ENCODE results near the gene MAP4. TPM values are rescaled to one million over a fixed set of nuclear protein-coding genes. Genes with fewer than 3 reads are reported as not detected.

The MAP4 gene
- total RNA-seq, 4 donors from 2014 or later, result 239 to 338 (median 284) TPM

DNA sequence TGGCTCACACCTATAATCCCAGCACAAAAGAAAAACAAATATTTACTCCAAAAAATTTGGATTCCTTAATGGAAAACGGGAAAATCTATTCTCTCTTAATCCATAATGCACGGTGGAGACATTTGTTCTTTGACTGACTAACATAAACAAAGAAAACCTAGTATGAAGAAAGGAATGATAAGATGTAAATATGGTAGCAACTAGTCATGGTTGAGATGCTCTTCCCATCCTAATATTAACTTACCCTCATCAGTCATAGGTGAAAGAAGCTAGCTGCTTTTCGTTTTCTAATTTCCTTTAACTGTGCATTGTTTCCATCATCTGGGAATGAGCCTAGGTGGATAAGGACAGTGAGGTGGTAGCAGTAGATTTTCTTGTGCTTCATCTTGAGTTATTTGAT is 22.0 kb downstream of the MAP4 start:
- Histone ChIP-seq H3K27ac (replicated peaks in 1 of 4) (no peak overlapping the region), H3K27me3 (no peaks in the 10 kb centered on the region), H3K4me3 (no peak overlapping the region), H3K4me1 (peaks cover 40 to 57% (median 45%) of the 10 kb centered on the region in 4 donors), H3K36me3 (peaks cover 0 to 37% (median 14%) of the 10 kb centered on the region in 4 donors), H3K9me3 (no peaks in the 10 kb centered on the region)
- intact Hi-C loops (cut with DNase I), result loop anchor here (5.0 kb wide), 2 partner anchors 157 to 158 kb away; no protein-coding TSS in a partner anchor
- WGBS, result 57% methylated on average over 3 of the region's 3 CpGs
- TF ChIP-seq POLR2AphosphoS5 (IDR thresholded peaks at IDR 0.05) (no peak), CTCF (IDR thresholded peaks at IDR 0.05) (no peak), POLR2A (IDR thresholded peaks at IDR 0.05; ENCODE audit: low read depth) (no peak), EP300 (IDR thresholded peaks at IDR 0.05) (no peak)
- DNase-seq (ENCODE audit: extremely low spot score), result no peak

DNA sequence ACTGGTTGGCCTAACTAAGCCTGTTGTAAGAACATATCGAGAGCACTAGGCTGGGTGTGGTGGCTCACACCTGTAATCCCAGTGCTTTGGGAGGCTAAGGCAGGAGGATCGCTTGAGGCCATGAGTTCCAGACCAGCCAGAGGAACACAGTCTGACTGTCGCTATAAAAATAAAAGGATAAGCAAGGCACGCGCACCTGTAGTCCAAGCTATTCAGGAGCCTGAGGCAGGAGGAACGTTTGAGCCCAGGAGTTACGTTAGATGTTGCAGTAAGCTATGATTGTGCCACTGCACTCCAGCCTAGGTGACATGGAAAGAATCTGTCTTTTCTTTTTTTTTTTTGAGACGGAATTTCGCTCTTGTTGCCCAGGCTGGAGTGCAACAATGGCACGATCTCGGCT is 24.9 kb downstream of the MAP4 start:
- Histone ChIP-seq H3K9me3 (no peaks in the 10 kb centered on the region), H3K4me3 (no peak overlapping the region), H3K4me1 (peaks cover 17 to 40% (median 22%) of the 10 kb centered on the region in 4 donors), H3K36me3 (peaks cover 0 to 36% (median 12%) of the 10 kb centered on the region in 4 donors), H3K27ac (replicated peaks in 1 of 4) (no peak overlapping the region), H3K27me3 (no peaks in the 10 kb centered on the region)
- WGBS, result 93% methylated on average over 11 of the region's 11 CpGs
- DNase-seq (ENCODE audit: extremely low spot score), result no peak
- no peak for TF ChIP-seq POLR2AphosphoS5 (IDR thresholded peaks at IDR 0.05)
- TF ChIP-seq POLR2A (IDR thresholded peaks at IDR 0.05; ENCODE audit: low read depth), result no peak
- TF ChIP-seq CTCF (IDR thresholded peaks at IDR 0.05), result no peak
- no peak for TF ChIP-seq EP300 (IDR thresholded peaks at IDR 0.05)
- intact Hi-C loops (cut with DNase I), result loop anchor here (5.0 kb wide), 2 partner anchors 154 to 161 kb away; no protein-coding TSS in a partner anchor

DNA sequence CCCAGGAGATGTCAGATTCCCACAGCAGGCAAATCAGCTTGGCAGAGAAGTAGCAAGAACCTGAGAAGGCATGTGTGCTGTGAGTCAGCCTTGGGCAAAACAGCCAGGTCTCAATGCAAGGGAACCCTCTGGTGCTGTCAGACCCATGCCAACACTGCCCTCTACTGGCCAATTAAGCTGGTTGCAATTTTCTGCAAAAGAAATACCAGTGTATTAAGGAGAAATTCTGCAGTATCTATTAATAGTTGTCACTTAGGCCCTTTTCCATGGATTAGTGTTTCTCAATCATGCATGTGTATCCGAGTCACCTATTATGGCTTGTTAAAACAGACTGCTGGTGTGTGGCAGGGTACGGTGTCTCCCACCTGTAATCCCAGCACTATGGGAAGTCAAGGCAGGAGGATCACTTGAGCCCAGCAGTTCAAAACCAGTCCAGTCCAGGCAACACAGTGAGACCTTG is 26.2 kb downstream of the MAP4 start:
- peak; percentile 93 for DNase-seq (ENCODE audit: extremely low spot score)
- Histone ChIP-seq H3K36me3 (peaks cover 0 to 28% (median 9%) of the 10 kb centered on the region in 4 donors), H3K27ac (replicated peaks in 1 of 4) (peak overlapping the region in 1 of 4 donors; percentile 12), H3K4me1 (peaks cover 23 to 40% (median 27%) of the 10 kb centered on the region in 4 donors), H3K9me3 (no peaks in the 10 kb centered on the region), H3K4me3 (no peak overlapping the region), H3K27me3 (no peaks in the 10 kb centered on the region)
- WGBS, result 42% methylated on average over 2 of the region's 2 CpGs
- TF ChIP-seq CTCF (IDR thresholded peaks at IDR 0.05) (peak; percentile 93 to 94 (median 93)), POLR2A (IDR thresholded peaks at IDR 0.05; ENCODE audit: low read depth) (no peak), POLR2AphosphoS5 (IDR thresholded peaks at IDR 0.05) (peak; percentile 37 to 71)
- intact Hi-C loops (cut with DNase I), result loop anchor here (5.0 kb wide), 2 partner anchors 153 to 162 kb away; no protein-coding TSS in a partner anchor

DNA sequence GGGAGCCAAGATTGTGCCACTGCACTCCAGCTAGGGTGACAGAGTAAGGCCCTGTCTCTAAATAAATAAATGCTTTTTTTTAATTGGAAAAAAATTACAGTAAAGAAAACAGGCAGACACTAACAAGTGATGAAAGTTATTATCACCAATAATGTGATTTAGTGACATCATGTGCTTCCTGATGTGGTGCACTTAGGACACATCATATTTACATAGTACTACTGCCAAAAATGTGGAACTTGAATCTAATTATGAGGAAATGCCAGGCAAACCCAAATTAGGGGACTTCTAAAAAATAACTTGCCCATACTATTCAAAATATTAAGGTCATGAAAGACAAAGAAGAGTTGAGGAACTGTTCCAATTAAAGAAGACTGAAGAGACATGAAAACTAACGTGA is 30.8 kb downstream of the MAP4 start:
- Histone ChIP-seq H3K27ac (replicated peaks in 1 of 4) (no peak overlapping the region), H3K9me3 (no peaks in the 10 kb centered on the region), H3K4me1 (peaks cover 36 to 57% (median 42%) of the 10 kb centered on the region in 4 donors), H3K4me3 (no peak overlapping the region), H3K27me3 (no peaks in the 10 kb centered on the region), H3K36me3 (no peaks in the 10 kb centered on the region)
- intact Hi-C loops (cut with DNase I), result no loop called here
- WGBS, result 22% methylated on average over 1 of the region's 1 CpG
- DNase-seq (ENCODE audit: extremely low spot score), result no peak
- no peak for TF ChIP-seq CTCF (IDR thresholded peaks at IDR 0.05)
- no peak for TF ChIP-seq EP300 (IDR thresholded peaks at IDR 0.05)
- TF ChIP-seq POLR2A (IDR thresholded peaks at IDR 0.05; ENCODE audit: low read depth), result no peak
- TF ChIP-seq POLR2AphosphoS5 (IDR thresholded peaks at IDR 0.05), result no peak

Measured in esophagus muscularis mucosa (tissue), 4 donors.